ENCODE data around the gene LRRC41. TPM values are rescaled to one million over a fixed set of nuclear protein-coding genes. Genes with fewer than 3 reads are reported as not detected.

Gene LRRC41
- total RNA-seq, 2 experiments from 2014 or later: 36.8 to 48.8 TPM

DNA sequence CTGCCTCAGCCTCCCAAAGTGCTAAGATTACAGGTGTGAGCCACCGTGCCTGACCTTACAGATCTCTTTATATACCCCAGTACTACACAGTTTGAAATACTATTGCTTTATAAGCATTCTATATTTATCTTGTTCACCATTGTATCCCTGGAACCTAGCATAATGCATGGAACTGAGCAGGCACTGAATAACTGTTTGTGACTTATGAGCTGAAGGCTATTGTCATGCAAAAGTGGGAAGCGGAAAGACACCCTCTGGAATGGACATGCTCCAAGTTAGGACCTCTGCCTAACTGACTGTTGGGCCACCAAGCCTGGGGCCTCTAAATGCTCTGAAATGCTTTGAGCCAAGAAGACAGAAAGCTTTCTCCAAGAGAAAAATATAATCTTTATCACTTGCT, 8.1 kb downstream of the LRRC41 start:
- no TSS peak for BruUV-seq (replicated peaks)
- Histone ChIP-seq H3K79me2 (ENCODE audit: insufficient read depth, low read depth, low read length) (peaks cover 12% of the 10 kb centered on the region; the same call in 1 of the 2 replicates), H2AFZ (ENCODE audit: low read length) (no peak overlapping the region), H3K9me3 (ENCODE audit: low read length) (no peaks in the 10 kb centered on the region), H4K20me1 (ENCODE audit: insufficient read depth, low read length) (peaks cover under 1% of the 10 kb centered on the region; the same call in 1 of the 2 replicates), H3K27ac (ENCODE audit: low read depth, low read length, poor library complexity, severe bottlenecking) (no peak overlapping the region), H3K4me3 (ENCODE audit: low read depth, low read length, poor library complexity, severe bottlenecking) (no peak overlapping the region), H3K4me1 (ENCODE audit: insufficient read depth, low read length, poor library complexity, severe bottlenecking) (no peaks in the 10 kb centered on the region), H3K36me3 (ENCODE audit: insufficient read depth, low read length) (peaks cover 49% of the 10 kb centered on the region), H3K9me2 (ENCODE audit: insufficient read depth, low read length) (no peaks in the 10 kb centered on the region), H3K4me2 (ENCODE audit: low read length) (no peak overlapping the region)
- intact Hi-C loops (cut with micrococcal nuclease; ENCODE audit: unreplicated experiment): no loop called here
- TF ChIP-seq, protein P1, sequence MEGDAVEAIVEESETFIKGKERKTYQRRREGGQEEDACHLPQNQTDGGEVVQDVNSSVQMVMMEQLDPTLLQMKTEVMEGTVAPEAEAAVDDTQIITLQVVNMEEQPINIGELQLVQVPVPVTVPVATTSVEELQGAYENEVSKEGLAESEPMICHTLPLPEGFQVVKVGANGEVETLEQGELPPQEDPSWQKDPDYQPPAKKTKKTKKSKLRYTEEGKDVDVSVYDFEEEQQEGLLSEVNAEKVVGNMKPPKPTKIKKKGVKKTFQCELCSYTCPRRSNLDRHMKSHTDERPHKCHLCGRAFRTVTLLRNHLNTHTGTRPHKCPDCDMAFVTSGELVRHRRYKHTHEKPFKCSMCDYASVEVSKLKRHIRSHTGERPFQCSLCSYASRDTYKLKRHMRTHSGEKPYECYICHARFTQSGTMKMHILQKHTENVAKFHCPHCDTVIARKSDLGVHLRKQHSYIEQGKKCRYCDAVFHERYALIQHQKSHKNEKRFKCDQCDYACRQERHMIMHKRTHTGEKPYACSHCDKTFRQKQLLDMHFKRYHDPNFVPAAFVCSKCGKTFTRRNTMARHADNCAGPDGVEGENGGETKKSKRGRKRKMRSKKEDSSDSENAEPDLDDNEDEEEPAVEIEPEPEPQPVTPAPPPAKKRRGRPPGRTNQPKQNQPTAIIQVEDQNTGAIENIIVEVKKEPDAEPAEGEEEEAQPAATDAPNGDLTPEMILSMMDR (conservative IDR thresholded peaks at IDR 0.05; ENCODE audit: low read length): no peak
- no peak for TF ChIP-seq EZH2phosphoT487 (IDR thresholded peaks at IDR 0.05; ENCODE audit: borderline replicate concordance, low read depth, low read length)
- DNase-seq (ENCODE audit: low spot score): no peak
- POLR2A ChIA-PET: interaction anchor here (1.0 to 1.4 kb wide), 2 partner anchors 13 to 20 kb away, joined by 3 read pairs; no protein-coding TSS in a partner anchor
- CTCF ChIA-PET (ENCODE audit: unreplicated experiment): interaction anchor here (0.6 kb wide), 1 partner anchor 12 kb away, joined by 3 read pairs; no protein-coding TSS in a partner anchor

DNA sequence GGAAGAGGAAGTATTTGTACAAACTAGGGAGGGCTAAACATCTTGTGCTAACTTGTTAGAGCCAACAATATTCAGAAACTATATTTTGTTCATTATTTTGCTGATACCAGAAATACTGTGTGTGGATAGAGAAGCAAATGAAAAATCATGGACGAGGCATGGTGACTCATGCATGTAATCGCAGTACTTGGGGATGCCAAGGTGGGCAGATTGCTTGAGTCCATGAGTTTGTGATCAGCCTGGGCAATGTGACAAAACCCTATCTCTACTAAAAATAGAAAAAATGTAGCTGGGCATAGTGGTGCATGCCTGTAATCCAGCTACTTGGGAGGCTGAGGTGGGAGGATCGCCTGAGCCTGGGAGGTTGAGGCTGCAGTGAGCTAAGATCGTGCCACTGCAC, 13.4 kb downstream of the LRRC41 start:
- no peak for DNase-seq (ENCODE audit: low spot score)
- Histone ChIP-seq H3K4me2 (ENCODE audit: low read length) (no peak overlapping the region), H3K36me3 (ENCODE audit: insufficient read depth, low read length) (peaks cover 47% of the 10 kb centered on the region), H4K20me1 (ENCODE audit: insufficient read depth, low read length) (no peaks in the 10 kb centered on the region), H3K79me2 (ENCODE audit: insufficient read depth, low read depth, low read length) (no peaks in the 10 kb centered on the region), H2AFZ (ENCODE audit: low read length) (no peak overlapping the region), H3K4me3 (ENCODE audit: low read depth, low read length, poor library complexity, severe bottlenecking) (no peak overlapping the region), H3K9me3 (ENCODE audit: low read length) (no peaks in the 10 kb centered on the region), H3K4me1 (ENCODE audit: insufficient read depth, low read length, poor library complexity, severe bottlenecking) (no peaks in the 10 kb centered on the region), H3K27ac (ENCODE audit: low read depth, low read length, poor library complexity, severe bottlenecking) (no peak overlapping the region), H3K9me2 (ENCODE audit: insufficient read depth, low read length) (no peaks in the 10 kb centered on the region)
- BruUV-seq (replicated peaks): no TSS peak
- TF ChIP-seq, protein P1 (conservative IDR thresholded peaks at IDR 0.05; ENCODE audit: low read length): no peak
- no peak for TF ChIP-seq EZH2phosphoT487 (IDR thresholded peaks at IDR 0.05; ENCODE audit: borderline replicate concordance, low read depth, low read length)
- ChIA-PET POLR2A (interaction anchor here (0.6 to 1.7 kb wide), 5 partner anchors 8 to 1889 kb away, joined by 3 to 4 read pairs (median 3); partner anchors contain the start of genes LRRC41 and UQCRH), CTCF (ENCODE audit: unreplicated experiment) (no interaction called here)
- intact Hi-C loops (cut with micrococcal nuclease; ENCODE audit: unreplicated experiment): no loop called here

DNA sequence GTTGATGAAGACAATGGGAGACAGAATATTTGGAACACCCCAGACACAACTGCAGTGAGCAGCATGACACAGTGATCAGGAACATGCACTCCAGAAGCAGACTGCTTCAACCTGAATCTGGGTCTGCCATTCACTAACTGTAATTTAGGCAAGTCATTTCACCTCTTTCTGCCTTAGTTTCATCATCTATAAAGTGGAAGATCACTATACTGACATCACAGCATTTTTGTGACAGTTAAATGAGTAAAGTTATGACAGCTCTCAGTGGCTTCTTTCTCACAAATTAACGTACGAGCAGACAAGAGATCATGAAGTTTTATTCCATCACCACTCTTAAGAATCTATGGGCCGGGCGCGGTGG, 14.3 kb downstream of the LRRC41 start:
- ChIA-PET POLR2A (interaction anchor here (0.6 kb wide), 1 partner anchor 1888 kb away, joined by 3 read pairs; no protein-coding TSS in a partner anchor), CTCF (ENCODE audit: unreplicated experiment) (no interaction called here)
- H3K36me3 ChIP-seq (ENCODE audit: insufficient read depth, low read length): peaks cover 48% of the 10 kb centered on the region
- H2AFZ ChIP-seq (ENCODE audit: low read length): no peak overlapping the region
- no peaks in the 10 kb centered on the region for H4K20me1 ChIP-seq (ENCODE audit: insufficient read depth, low read length)
- no peaks in the 10 kb centered on the region for H3K9me3 ChIP-seq (ENCODE audit: low read length)
- no peak for TF ChIP-seq EZH2phosphoT487 (IDR thresholded peaks at IDR 0.05; ENCODE audit: borderline replicate concordance, low read depth, low read length)
- TF ChIP-seq, protein P1 (conservative IDR thresholded peaks at IDR 0.05; ENCODE audit: low read length): no peak
- no peak overlapping the region for H3K4me2 ChIP-seq (ENCODE audit: low read length)
- BruUV-seq (replicated peaks): no TSS peak
- no peaks in the 10 kb centered on the region for H3K9me2 ChIP-seq (ENCODE audit: insufficient read depth, low read length)
- peaks cover 5% of the 10 kb centered on the region for H3K4me1 ChIP-seq (ENCODE audit: insufficient read depth, low read length, poor library complexity, severe bottlenecking)
- H3K4me3 ChIP-seq (ENCODE audit: low read depth, low read length, poor library complexity, severe bottlenecking): no peak overlapping the region
- H3K79me2 ChIP-seq (ENCODE audit: insufficient read depth, low read depth, low read length): no peaks in the 10 kb centered on the region
- H3K27ac ChIP-seq (ENCODE audit: low read depth, low read length, poor library complexity, severe bottlenecking): no peak overlapping the region
- no peak for DNase-seq (ENCODE audit: low spot score)
- intact Hi-C loops (cut with micrococcal nuclease; ENCODE audit: unreplicated experiment): no loop called here

Data from OCI-LY7 (cell line).